ENCODE data around the gene NPAS3.

The NPAS3 gene

GRCh38 chr14:33833706-33834465, 895.2 kb downstream of the NPAS3 start:
- DNase-seq, result no peak

DNA sequence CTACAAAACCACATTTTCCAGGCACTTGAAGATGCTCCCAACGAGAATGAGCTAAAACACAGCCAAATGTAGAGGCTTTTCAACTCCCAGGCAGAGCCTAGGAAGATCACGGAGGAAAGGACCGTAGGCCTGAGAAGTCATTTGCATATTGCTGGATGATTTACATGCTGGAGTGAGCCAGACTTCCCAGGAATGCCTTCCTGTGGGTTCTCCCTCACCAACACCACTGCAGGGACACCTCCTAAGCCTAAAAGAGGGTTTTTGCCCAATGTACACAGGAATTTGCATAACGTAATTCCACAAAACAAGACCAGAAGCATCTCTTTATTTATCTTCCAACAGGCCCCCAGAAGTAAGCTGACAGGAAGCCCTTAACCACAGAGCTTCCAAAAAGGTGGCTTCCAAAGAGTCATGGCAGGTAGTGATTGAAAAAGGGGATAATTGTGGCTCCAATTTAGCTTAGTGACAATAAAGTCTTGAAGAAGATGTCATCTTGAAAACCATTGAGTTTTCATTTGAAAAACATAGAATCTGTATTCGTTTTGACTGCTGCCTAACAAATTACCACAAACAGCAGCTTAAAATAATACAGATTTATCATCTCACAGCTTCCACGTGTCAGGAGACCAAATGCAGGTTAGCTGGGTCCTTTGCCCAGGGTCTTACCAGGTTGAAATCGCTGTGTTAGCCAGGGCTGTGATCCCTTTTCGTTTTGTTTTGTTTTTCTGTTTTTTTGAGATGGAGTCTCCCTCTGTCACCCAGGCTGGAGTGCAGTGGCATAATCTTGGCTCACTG, 896.0 kb downstream of the NPAS3 start:
- DNase-seq, result no peak

DNA sequence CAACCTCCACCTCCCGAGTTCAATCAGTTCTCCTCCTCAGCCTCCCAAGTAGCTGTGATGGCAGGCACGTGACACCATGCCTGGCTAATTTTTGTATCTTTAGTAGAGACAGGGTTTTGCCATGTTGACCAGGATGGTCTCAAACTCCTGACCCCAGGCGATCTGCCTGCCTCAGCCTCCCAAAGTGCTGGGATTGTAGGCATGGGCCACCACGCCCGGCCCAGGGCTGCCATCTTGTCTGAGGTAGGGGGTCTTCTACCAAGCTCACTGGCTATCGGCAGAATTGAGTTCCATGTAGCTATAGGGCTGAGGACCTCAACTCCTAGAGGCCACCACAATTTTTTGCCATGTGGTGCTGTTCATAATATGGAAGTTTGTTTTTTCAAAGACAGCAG, 896.6 kb downstream of the NPAS3 start:
- DNase-seq, result no peak

- DNase-seq, result no peak
Measured at GRCh38 chr14:33835677-33836076, 897.0 kb downstream of the NPAS3 start.

GRCh38 chr14:33836203-33836899, 897.7 kb downstream of the NPAS3 start:
- no peak for DNase-seq

- no peak for DNase-seq
Measured at GRCh38 chr14:33836900-33837577, 898.4 kb downstream of the NPAS3 start.

- DNase-seq, result no peak
Measured at GRCh38 chr14:33837943-33838683, 899.4 kb downstream of the NPAS3 start.

DNA sequence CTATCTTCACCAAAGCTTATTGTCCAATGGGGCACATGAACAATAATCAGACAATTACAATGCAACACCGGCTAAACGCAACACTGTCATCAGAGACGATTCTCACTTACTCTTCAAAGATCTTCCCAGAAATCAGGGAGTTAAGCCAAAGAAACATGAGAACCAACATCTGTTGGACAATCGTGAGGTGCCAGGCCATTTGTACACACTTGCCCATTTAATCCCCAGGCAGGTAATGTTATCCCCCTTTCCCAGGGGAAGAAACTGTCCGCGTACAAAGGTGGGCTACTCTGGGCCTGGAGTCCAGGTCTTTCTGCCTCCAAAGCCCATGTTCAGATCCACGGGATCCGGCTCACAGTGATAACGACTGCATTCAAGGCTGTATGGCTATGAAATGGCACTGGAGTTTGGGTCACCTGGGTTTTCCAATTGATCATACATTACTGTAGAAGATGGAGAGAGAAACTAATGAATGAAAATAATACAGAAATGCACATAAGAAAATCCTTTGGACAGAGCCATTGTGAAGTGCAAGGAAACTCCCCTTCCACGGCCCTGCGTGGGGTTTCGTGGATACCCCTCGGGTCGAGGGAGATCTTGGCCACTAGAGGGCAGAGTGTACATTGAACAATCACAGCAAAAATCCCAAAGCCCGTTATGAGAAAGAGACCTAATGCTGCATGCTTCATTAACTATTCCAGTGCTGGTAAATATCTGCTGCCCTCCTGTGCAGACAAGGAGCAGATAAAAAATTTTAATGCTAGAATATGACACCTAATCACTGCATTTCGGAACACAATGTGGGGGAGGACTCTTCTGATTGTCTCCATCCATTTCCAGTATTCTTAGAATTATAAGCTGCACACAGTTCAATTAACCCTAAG, 900.8 kb downstream of the NPAS3 start:
- DNase-seq, result peak; percentile 68

GRCh38 chr14:33840797-33841196, 902.1 kb downstream of the NPAS3 start:
- DNase-seq, result no peak

DNA sequence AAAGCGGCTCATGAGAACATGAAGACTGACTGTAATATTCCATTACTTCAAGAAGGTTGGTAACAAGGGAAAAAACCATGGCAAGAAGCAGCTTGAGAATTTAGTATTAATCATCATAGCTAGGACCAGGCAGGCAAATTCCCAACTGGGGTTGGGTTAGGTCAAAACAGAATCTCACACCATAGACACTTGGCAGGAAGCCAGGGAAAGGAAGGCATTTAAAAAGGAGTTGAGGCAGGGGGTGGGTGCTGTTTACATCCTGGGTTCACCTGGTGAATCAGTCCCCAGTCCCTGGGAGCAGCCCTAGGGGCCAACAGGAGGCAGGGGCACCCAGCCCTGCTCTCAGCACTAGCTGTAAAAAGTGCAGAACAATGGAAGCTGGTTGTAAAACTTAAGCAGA, 903.6 kb downstream of the NPAS3 start:
- no peak for DNase-seq

DNA sequence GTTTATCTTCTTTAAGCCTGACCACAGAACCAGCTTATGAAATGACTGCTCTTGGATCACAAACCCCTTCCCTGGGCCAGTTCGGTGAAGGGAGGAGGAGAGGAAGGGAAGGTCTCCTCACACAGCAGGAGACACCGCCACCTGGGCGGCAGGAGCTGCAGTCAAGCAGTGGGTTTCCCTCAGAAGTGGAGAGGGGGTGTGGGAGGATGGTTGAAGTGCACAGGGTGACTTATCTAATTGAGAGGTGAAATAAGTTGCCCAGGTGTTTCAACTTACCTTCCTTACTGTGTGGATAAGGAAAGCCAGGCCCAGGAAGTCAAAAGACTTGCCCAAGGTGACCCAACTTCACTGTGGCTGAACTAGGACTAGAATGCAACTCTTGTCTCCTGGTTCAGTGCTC, 905.4 kb downstream of the NPAS3 start:
- DNase-seq, result no peak

- DNase-seq, result no peak
Measured at GRCh38 chr14:33846100-33846824, 907.6 kb downstream of the NPAS3 start.

- no peak for DNase-seq
Measured at GRCh38 chr14:33847066-33847465, 908.4 kb downstream of the NPAS3 start.

DNA sequence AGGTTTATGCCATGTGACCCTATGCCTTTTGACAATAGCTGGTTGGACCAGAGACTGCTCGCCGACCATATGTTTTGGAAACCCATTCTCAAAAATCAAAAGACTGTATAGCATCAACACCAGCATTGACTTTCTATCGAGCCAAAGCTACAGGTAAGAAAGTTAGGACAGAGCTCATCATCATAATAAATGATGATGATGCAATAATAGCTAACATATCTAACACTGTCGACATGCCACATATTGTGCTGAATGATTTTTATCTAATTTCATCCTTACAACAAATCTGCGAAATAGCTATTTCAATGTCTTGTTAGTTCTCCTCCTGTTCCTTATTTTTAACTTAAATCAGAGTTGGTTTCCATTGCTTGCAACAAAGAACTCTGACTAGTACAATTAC, 909.3 kb downstream of the NPAS3 start:
- no peak for DNase-seq

DNA sequence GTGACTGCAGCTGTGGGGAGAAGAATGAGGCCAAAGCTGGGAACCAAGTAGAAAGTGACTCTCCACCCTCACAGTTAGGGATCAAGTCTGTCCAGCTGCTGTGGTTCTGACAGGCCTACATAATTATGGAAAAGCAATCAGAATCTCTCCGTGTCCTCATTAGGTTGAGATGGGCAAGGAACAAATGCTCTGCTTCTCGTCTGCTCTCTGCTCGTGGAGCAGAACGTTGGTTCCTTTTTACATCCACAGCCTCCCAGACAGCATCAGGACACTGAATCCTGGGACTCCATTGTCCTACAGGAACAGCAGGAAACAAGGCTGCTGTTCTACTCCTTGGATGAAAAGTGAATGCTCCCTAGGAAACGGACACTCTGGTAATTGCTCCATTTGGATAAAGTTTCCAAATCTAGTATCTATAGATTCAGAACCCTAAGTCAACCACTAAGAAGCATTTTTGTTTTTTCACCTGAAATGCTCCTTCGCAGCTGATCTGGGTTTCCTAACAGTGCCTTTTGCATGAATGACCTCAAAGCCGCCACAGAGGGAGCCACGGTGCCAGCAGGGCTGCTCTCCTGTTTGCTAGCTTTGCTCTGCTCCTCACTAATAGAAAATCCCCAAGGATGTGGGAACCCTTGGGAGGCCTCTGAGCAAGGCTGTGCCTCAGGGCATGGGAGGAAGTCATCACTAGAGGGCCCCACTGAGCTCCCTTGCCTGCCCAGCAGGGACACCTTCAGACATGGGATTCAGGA, 910.2 kb downstream of the NPAS3 start:
- peak; percentile 3 for DNase-seq

- no peak for DNase-seq
Measured at GRCh38 chr14:33849455-33849801, 910.7 kb downstream of the NPAS3 start.

GRCh38 chr14:33850826-33851225, 912.1 kb downstream of the NPAS3 start:
- no peak for DNase-seq

DNA sequence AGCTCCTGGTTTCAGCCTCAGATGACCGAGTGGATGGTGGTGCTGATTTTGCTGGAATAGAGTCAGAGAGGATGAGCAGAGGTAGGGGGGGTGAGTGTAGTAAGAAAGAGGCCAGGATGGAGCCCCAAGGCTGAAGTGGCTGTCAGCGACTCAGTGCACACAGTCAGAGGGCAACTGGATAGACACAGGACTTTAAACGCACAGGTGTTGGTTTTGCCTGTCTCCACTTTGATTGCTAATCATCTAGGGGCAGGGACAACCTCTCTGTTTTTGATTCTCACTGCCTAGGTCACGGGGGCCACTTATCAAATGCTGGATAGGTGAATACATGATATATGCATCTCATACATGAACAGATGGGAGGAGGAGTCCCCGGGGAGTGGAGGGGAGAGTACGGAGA, 912.7 kb downstream of the NPAS3 start:
- DNase-seq, result no peak

DNA sequence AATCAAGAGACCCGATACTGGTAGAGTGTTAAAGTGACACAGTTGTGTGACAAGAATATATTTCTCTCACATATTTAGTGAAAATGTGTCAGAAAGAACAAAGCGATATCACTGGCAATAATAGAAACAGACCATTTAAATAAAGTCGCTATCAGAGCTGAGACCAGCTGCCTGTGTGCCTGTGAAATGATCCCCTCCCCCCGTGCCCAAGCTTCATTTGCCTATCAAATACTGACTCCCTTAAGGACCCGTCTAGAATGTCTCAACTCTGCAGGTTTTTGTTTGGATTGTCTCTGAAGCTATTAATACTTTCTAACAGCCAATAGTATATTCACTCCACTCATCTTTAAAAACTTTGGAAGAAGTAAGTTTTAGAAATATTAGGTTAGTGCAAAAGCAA, 913.3 kb downstream of the NPAS3 start:
- no peak for DNase-seq

Measured in CD4-positive, alpha-beta T cell treated with Interleukin-17A for 1 hour (primary cell).